Neural cell (in vitro differentiated cells): ENCODE data around the gene ATP9B.

ENCODE experiments used
- EZH2 ChIP-seq: fragments of 200-600, 300-800 bp; shearing (Covaris generic), sonication (generic); IDR thresholded peaks from 2 replicates; pipeline ENCODE4 v1.6.1; 2014; ENCODE audit warnings: antibody characterized with exemption, low read length, borderline replicate concordance, mild to moderate bottlenecking; ENCODE audit not compliant: insufficient read depth, poor library complexity, severe bottlenecking
- TF ChIP-seq, protein P1 (sequence below): fragments of 450-650 bp; IDR thresholded peaks from 2 replicates; pipeline ENCODE4 v1.5.1; 2014; ENCODE audit warnings: antibody characterized with exemption, mild to moderate bottlenecking, moderate library complexity; ENCODE audit not compliant: poor library complexity, severe bottlenecking

DNA sequence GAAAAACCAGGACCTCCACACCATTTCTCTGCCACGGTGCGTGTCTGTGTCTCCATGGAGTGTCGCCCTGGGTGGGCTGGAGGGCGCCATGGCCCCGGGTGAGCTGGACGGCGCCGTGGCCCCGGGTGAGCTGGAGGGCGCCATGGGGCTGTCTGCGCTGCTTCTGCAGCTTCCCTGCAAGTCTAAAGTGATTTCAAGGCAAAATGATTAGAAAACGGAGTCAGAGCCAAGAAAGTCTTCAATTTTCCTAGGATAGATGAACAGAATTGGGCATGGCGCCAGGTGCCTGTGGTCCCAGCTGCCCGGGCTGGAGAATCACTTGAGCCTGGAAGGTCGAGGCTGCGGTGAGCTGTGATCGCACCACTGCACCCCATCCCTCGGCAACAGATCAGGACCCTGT is 298.8 kb downstream of the ATP9B start:
- no peak for TF ChIP-seq EZH2
- TF ChIP-seq, protein P1, sequence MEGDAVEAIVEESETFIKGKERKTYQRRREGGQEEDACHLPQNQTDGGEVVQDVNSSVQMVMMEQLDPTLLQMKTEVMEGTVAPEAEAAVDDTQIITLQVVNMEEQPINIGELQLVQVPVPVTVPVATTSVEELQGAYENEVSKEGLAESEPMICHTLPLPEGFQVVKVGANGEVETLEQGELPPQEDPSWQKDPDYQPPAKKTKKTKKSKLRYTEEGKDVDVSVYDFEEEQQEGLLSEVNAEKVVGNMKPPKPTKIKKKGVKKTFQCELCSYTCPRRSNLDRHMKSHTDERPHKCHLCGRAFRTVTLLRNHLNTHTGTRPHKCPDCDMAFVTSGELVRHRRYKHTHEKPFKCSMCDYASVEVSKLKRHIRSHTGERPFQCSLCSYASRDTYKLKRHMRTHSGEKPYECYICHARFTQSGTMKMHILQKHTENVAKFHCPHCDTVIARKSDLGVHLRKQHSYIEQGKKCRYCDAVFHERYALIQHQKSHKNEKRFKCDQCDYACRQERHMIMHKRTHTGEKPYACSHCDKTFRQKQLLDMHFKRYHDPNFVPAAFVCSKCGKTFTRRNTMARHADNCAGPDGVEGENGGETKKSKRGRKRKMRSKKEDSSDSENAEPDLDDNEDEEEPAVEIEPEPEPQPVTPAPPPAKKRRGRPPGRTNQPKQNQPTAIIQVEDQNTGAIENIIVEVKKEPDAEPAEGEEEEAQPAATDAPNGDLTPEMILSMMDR, result no peak
